ENCODE measurements around the gene NSMCE3. TPM values are rescaled to one million over a fixed set of nuclear protein-coding genes. Genes with fewer than 3 reads are reported as not detected.

The NSMCE3 gene
- total and polyA plus RNA-seq, 9 of the 15 experiments (the other 6 are each of a cell fraction or from before 2014, with no cell fraction given), result 0.92 to 8.4 (median 5.4) TPM

DNA sequence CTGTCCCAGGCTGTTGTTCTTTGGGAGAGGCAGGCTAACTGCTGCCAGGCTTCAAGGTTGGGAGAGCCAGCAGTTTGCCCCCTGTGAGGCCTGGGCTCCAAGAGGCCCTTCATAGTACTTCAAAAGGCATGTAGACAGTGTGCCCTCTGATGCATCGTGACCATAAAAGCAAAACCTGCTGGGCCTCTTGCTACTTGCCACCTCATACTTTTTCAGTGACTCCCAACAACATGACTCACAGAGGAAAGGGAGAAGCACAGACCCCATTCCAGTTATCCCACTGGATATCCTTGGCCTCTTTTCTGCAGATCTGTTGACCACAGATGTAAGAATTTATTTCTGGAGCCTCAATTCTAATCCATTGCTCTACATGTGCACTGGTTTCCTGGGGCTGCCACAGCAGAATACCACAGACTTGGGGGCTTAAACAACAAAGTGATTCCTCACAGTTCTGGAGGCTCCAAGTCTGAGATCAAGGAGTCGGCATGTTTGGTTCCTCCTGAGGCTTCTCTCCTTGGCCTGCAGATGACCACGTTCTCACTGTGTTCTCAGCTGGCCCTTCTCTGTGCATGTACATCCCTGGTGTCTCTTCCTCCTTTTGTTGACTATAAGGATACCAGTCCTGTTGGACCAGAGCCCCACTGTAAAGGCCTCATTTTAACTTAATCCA is 8.9 kb upstream of the NSMCE3 start:
- no peaks in the 10 kb centered on the region for H3K9me3 ChIP-seq (replicated peaks; ENCODE audit: control insufficient read depth, insufficient read depth, low read depth, low read length)
- no TSS peak for BruUV-seq (replicated peaks)
- no peaks in the 10 kb centered on the region for H4K20me1 ChIP-seq (replicated peaks; ENCODE audit: control insufficient read depth, insufficient read depth, low read length)
- peaks cover 32 to 37% of the 10 kb centered on the region in 2 experiments for H3K27me3 ChIP-seq (ENCODE audit: control insufficient read depth in 2 of 2, insufficient read depth in 2 of 2, low read length in 2 of 2)
- H3K27ac ChIP-seq (ENCODE audit: extremely low read depth, low read depth, low read length), result no peak overlapping the region
- no peaks in the 10 kb centered on the region for H3K36me3 ChIP-seq (ENCODE audit: control insufficient read depth, insufficient read depth, low read length)
- FAIRE-seq (no peak), DNase-seq (ENCODE audit: extremely low read depth in 1 of 4, low spot score in 3 of 4) (no peak), ATAC-seq (no peak)
- in situ Hi-C loops (cut with MboI), result no loop called here
- CTCF ChIA-PET (ENCODE audit: low intra/inter-chr PET ratio), result no interaction called here
- no peaks in the 10 kb centered on the region for H3K9me1 ChIP-seq (ENCODE audit: control insufficient read depth, insufficient read depth, low read length)
- H3K9ac ChIP-seq (ENCODE audit: insufficient read depth in 1 of 2, low read depth in 2 of 2, low read length in 2 of 2), result no peak overlapping the region
- H3K4me3 ChIP-seq, result no peak overlapping the region
- POLR2A ChIA-PET, result no interaction called here
- H3K79me2 ChIP-seq (ENCODE audit: control insufficient read depth, insufficient read depth, low read length), result no peaks in the 10 kb centered on the region
- WGBS (ENCODE audit: insufficient coverage, low coverage, missing lambda C conversion rate), result 2% methylated on average over 3 of the region's 3 CpGs
- TF ChIP-seq, protein P1, sequence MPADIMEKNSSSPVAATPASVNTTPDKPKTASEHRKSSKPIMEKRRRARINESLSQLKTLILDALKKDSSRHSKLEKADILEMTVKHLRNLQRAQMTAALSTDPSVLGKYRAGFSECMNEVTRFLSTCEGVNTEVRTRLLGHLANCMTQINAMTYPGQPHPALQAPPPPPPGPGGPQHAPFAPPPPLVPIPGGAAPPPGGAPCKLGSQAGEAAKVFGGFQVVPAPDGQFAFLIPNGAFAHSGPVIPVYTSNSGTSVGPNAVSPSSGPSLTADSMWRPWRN (IDR thresholded peaks at IDR 0.05; ENCODE audit: low read depth), result no peak
- TF ChIP-seq, protein P2, sequence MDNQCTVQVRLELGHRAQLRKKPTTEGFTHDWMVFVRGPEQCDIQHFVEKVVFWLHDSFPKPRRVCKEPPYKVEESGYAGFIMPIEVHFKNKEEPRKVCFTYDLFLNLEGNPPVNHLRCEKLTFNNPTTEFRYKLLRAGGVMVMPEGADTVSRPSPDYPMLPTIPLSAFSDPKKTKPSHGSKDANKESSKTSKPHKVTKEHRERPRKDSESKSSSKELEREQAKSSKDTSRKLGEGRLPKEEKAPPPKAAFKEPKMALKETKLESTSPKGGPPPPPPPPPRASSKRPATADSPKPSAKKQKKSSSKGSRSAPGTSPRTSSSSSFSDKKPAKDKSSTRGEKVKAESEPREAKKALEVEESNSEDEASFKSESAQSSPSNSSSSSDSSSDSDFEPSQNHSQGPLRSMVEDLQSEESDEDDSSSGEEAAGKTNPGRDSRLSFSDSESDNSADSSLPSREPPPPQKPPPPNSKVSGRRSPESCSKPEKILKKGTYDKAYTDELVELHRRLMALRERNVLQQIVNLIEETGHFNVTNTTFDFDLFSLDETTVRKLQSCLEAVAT (IDR thresholded peaks at IDR 0.05), result no peak
- TF ChIP-seq POU5F1 (IDR thresholded peaks at IDR 0.05; ENCODE audit: borderline replicate concordance, low read depth, low read length, partially characterized antibody), result no peak
- TF ChIP-seq ZNF507 (tag; conservative IDR thresholded peaks at IDR 0.05), result no peak
- TF ChIP-seq CAMTA2 (CRISPR knock-in tag; conservative IDR thresholded peaks at IDR 0.05), result no peak
- no peak for TF ChIP-seq NRF1 (conservative IDR thresholded peaks at IDR 0.05 in 1 of 2, IDR thresholded peaks at IDR 0.05 in 1 of 2)
- TF ChIP-seq, protein P3, sequence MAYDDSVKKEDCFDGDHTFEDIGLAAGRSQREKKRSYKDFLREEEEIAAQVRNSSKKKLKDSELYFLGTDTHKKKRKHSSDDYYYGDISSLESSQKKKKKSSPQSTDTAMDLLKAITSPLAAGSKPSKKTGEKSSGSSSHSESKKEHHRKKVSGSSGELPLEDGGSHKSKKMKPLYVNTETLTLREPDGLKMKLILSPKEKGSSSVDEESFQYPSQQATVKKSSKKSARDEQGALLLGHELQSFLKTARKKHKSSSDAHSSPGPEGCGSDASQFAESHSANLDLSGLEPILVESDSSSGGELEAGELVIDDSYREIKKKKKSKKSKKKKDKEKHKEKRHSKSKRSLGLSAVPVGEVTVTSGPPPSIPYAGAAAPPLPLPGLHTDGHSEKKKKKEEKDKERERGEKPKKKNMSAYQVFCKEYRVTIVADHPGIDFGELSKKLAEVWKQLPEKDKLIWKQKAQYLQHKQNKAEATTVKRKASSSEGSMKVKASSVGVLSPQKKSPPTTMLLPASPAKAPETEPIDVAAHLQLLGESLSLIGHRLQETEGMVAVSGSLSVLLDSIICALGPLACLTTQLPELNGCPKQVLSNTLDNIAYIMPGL (CRISPR knock-in tag; IDR thresholded peaks at IDR 0.05), result no peak
- no peak overlapping the region for H2AFZ ChIP-seq (ENCODE audit: low read depth, low read length)
- H3K4me2 ChIP-seq (ENCODE audit: insufficient read depth, low read length), result no peak overlapping the region
- intact Hi-C loops (cut with micrococcal nuclease), result no loop called here
- H3K4me1 ChIP-seq (replicated peaks in 1 of 2; ENCODE audit: control insufficient read depth in 2 of 2, insufficient read depth in 2 of 2, low read length in 2 of 2), result no peaks in the 10 kb centered on the region

All from K562 (cell line).